Testis (tissue), 3 donors: Measurements from ENCODE around the gene SPOUT1. TPM values are rescaled to one million over a fixed set of nuclear protein-coding genes. Genes with fewer than 3 reads are reported as not detected.

Experiments used
- DNase-seq: peaks from one replicate; pipeline ENCODE4 v3.0.0-alpha.2; 2019
- H3K27ac ChIP-seq, 2 donors: fragments of 200-600 bp; sonication (generic); one replicate each; pipeline ENCODE4 v1.5.1; 2019
- H3K27me3 ChIP-seq: fragments of 200-600 bp; sonication (generic); one replicate; pipeline ENCODE4 v1.5.1; 2019
- H3K36me3 ChIP-seq: fragments of 200-600 bp; sonication (generic); one replicate; pipeline ENCODE4 v1.5.1; 2017; ENCODE audit warnings: low read depth; ENCODE audit errors: missing control alignments
- H3K4me1 ChIP-seq: fragments of 200-600 bp; sonication (generic); one replicate; pipeline ENCODE4 v1.5.1; 2019
- H3K4me3 ChIP-seq, 2 donors: fragments of 200-600 bp; sonication (generic); one replicate each; pipeline ENCODE4 v1.5.1; 2017 to 2019
- H3K9me3 ChIP-seq: fragments of 200-600 bp; sonication (generic); one replicate; pipeline ENCODE4 v1.5.1; 2017
- POLR2A ChIP-seq: fragments of 450-650 bp; IDR thresholded peaks from one replicate; pipeline ENCODE4 v1.6.1; 2017; ENCODE audit warnings: antibody characterized with exemption, mild to moderate bottlenecking, moderate library complexity
- WGBS, 2 donors: methylation state at CpG; one replicate each; pipeline ENCODE4 v1.1.5; 2018; 5-methylcytosine and 5-hydroxymethylcytosine counted together
- intact Hi-C: fragments of 100-400 bp; cut with DNase I; formaldehyde crosslinking; loops from one replicate; pipeline ENCODE4 v1.15.1; 2023; ENCODE audit warnings: low total_unique reads
- polyA plus RNA-seq: library from polyadenylated mRNA; stranded (reverse); fragments of 350-450 nt; fragmentation: Illumina TruSeq; extraction: RNeasy Lipid Tissue Mini Kit (QIAGEN cat#74804); gene quantifications from one replicate; pipeline ENCODE4 v1.2.3, GENCODE V29; 2014; ENCODE audit warnings: low read depth, low replicate concordance; ENCODE audit not compliant: insufficient read depth
- total RNA-seq, 2 donors: library from RNA; depleted of rRNA; stranded (reverse); fragments of >200 nt; gene quantifications; one replicate each; pipeline ENCODE4 v1.2.3, GENCODE V29; 2016
- TF ChIP-seq, protein P1 (sequence below), 3 experiments: fragments of 450-650 bp in 2 of 3; fragments of 200-600 bp in 1 of 3; sonication (generic) in 1 of 3; IDR thresholded peaks; one replicate each; pipeline ENCODE4 v1.5.1; 2016 to 2019; ENCODE audit warnings: antibody characterized with exemption in 3 of 3, mild to moderate bottlenecking in 2 of 3, moderate library complexity in 1 of 3

The SPOUT1 gene
- total and polyA plus RNA-seq, 3 donors from 2014 or later: 14.4 to 43.2 (median 34.0) TPM

DNA sequence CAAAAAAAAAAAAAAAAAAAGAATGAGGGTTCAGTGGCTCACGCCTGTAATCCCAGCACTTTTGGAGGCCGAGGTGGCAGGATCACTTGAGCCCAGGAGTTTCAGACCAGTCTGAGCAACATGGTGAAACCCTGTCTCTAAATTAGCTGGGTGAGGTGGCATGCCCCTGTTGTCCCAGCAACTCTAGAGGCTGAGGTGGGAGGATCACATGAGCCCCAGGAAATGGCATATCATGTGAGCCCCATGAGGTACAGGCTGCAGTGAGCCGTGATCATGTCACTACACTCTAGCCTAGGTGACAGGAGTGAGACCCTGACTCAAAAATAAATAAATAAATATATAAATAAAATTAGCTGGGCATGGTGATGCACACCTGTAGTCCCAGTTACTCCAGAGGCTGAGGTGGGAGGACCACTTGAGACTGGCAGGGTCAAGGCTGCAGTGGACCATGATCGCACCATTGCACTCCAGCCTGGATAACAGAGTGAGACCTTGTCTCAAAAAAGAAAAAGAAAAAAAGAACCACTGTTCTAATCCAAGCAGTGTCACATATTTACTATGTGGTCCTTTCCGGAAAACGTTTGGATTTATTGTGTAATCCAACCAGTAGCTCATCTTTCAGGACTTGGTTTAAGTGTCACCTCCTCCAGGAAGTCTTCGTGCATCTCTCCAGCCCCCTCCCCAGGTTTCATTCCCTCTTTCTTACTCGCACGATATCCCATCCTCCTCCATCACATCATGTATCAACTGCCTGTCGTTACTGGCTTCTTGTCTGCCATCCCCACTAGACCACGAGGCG is 12.3 kb upstream of the SPOUT1 start:
- Histone ChIP-seq H3K27me3 (no peaks in the 10 kb centered on the region), H3K27ac (no peak overlapping the region), H3K4me1 (no peaks in the 10 kb centered on the region), H3K36me3 (no peaks in the 10 kb centered on the region), H3K9me3 (no peaks in the 10 kb centered on the region), H3K4me3 (no peak overlapping the region)
- intact Hi-C loops: no loop called here
- no peak for DNase-seq
- no peak for TF ChIP-seq POLR2A
- TF ChIP-seq, protein P1, sequence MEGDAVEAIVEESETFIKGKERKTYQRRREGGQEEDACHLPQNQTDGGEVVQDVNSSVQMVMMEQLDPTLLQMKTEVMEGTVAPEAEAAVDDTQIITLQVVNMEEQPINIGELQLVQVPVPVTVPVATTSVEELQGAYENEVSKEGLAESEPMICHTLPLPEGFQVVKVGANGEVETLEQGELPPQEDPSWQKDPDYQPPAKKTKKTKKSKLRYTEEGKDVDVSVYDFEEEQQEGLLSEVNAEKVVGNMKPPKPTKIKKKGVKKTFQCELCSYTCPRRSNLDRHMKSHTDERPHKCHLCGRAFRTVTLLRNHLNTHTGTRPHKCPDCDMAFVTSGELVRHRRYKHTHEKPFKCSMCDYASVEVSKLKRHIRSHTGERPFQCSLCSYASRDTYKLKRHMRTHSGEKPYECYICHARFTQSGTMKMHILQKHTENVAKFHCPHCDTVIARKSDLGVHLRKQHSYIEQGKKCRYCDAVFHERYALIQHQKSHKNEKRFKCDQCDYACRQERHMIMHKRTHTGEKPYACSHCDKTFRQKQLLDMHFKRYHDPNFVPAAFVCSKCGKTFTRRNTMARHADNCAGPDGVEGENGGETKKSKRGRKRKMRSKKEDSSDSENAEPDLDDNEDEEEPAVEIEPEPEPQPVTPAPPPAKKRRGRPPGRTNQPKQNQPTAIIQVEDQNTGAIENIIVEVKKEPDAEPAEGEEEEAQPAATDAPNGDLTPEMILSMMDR (IDR thresholded peaks at IDR 0.05): no peak
- WGBS, 2 donors: 90 to 91% methylated on average over 12 of the region's 12 CpGs

DNA sequence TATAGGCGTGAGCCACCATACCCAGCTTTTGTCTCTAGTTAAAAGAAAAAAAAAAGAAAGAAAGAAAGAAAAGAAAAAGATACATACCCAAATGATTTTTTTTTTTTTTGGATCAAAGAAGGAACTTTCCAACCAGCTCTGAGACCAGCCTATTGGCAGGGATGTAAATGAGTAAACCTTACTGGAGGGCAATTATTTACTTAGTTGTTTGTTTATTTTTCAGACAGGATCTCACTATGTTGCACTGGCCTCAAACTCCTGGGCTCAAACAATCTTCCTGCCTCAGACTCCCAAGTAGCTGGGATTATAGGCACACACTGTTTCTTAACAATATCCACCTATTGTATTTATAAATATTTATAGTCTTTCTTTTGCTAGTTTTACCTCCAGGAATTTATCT is 10.9 kb upstream of the SPOUT1 start:
- DNase-seq: no peak
- 92 to 97% methylated on average over 1 of the region's 1 CpG for WGBS, 2 donors
- H3K4me3 ChIP-seq: no peak overlapping the region
- no peaks in the 10 kb centered on the region for H3K9me3 ChIP-seq
- intact Hi-C loops: no loop called here
- H3K4me1 ChIP-seq: no peaks in the 10 kb centered on the region
- H3K36me3 ChIP-seq: no peaks in the 10 kb centered on the region
- no peaks in the 10 kb centered on the region for H3K27me3 ChIP-seq
- H3K27ac ChIP-seq: no peak overlapping the region
- TF ChIP-seq POLR2A: no peak
- TF ChIP-seq, protein P1 (IDR thresholded peaks at IDR 0.05): no peak

DNA sequence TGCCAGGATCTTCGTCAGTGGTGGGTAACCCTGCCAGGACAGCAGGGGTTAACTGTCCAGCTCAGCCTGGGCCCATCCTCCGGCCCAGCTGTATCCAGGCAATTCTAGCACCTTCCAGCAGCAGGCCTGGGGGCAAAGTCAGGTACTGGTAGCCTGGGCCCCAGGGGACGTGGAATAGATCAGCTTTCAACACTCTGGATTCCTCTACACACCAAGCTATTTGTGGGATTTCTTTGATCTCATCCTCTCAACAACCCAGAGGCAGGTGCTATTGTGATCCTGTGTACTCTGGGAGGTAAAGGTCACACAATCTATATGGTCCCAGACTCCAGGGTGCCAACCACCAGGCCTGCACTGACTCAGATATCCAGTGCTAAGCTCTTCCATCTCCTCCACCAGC is 8.7 kb upstream of the SPOUT1 start:
- no peaks in the 10 kb centered on the region for H3K36me3 ChIP-seq
- H3K4me1 ChIP-seq: no peaks in the 10 kb centered on the region
- H3K27me3 ChIP-seq: no peaks in the 10 kb centered on the region
- H3K4me3 ChIP-seq: no peak overlapping the region
- DNase-seq: no peak
- intact Hi-C loops: no loop called here
- WGBS, 2 donors: 79 to 100% methylated on average over 3 of the region's 3 CpGs
- H3K27ac ChIP-seq: no peak overlapping the region
- H3K9me3 ChIP-seq: no peaks in the 10 kb centered on the region
- no peak for TF ChIP-seq POLR2A

DNA sequence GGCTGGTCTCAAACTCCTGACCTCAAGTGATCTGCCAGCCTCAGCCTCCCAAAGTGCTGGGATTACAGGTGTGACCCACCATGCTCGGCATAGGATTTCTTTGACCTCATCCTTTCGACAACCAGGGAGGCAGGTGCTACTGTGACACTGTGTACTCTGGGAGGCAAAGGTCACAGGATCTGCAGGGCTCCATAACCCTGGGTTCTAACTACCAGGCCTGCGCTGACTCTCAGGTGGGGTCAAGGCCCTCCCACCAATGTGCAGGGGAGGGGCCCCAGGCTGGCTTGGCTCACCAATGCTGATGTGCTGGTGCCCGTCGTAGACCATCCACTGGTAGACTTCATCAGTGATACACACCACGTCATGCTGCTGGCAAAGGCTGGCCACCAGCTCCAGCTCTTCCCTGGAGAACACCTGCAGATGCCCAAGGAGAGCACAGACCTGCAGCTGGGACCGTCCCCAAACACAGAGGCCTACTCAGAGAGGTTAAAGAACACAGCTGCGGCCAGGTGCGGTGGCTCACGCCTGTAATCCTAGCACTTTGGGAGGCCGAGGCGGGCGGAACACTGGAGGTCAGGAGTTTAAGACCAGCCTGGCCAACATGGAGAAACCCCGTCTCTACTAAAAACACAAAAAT is 7.0 kb upstream of the SPOUT1 start:
- DNase-seq: no peak
- intact Hi-C loops: no loop called here
- no peaks in the 10 kb centered on the region for H3K27me3 ChIP-seq
- no peaks in the 10 kb centered on the region for H3K4me1 ChIP-seq
- no peak overlapping the region for H3K4me3 ChIP-seq
- TF ChIP-seq POLR2A: no peak
- TF ChIP-seq, protein P1 (IDR thresholded peaks at IDR 0.05): no peak
- no peaks in the 10 kb centered on the region for H3K36me3 ChIP-seq
- no peaks in the 10 kb centered on the region for H3K9me3 ChIP-seq
- H3K27ac ChIP-seq: no peak overlapping the region
- WGBS, 2 donors: 86 to 93% methylated on average over 11 to 14 of the region's 14 CpGs

DNA sequence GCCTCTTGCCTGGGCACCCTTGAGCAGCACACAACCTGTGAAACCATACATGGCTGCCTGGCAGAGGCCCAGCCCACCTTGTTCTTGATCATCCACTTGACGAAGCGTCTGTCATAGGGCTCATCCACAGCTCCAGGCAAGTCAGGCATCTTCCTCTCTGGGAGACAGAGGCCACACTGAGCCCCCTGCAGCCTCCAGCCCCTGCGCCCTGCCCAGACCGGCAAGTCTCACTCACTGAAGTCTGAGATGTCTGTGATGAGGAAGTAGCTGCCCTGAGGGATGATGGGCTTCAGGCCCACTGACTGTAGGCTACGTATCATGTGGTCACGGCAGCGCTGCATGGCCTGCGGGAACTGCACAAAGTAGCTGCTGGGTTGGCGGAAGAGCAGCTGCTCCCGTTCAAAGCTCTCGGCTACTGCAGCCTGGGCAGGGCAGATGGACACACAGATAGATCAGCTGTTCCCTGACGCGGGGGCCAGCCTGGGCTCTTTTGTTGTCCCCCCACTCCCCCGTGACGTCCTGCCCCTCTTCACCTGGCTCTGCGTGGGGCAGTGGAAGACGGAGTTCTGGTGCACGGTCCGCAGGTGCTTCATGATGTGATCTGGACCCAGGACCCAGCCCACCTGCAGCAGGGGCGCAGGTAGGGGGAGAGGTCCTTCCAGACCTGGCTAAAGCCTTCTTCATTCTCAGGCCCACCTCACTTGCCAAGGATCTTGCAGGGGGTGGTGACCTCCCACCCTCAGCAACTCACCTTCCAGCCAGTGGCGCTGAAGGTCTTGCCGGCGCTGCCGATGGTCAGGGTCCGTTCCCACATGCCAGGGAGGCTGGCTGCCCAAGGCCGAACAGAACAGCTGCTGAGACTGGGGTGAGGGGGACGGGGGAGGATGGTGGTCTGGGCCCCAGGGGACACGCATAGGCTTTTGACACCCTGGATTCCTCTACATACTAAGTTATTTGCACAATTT is 5.9 kb upstream of the SPOUT1 start:
- no peak for TF ChIP-seq POLR2A
- TF ChIP-seq, protein P1 (IDR thresholded peaks at IDR 0.05): no peak
- Histone ChIP-seq H3K27ac (no peak overlapping the region), H3K9me3 (no peaks in the 10 kb centered on the region), H3K4me1 (no peaks in the 10 kb centered on the region), H3K27me3 (no peaks in the 10 kb centered on the region), H3K4me3 (no peak overlapping the region), H3K36me3 (no peaks in the 10 kb centered on the region)
- DNase-seq: no peak
- 92 to 96% methylated on average over 14 to 18 of the region's 28 CpGs for WGBS, 2 donors
- intact Hi-C loops: no loop called here
